Neuronal stem cell (in vitro differentiated cells): Measurements from ENCODE around the gene CCDC190.

Experiments used
- DNase-seq: peaks from one replicate; pipeline ENCODE4 v3.0.0-alpha.2; 2013; ENCODE audit warnings: low spot score
- H2AFZ ChIP-seq: one replicate; pipeline ENCODE4 v1.6.1; 2013; ENCODE audit warnings: mild to moderate bottlenecking, low read length, inconsistent platforms
- H2AK5ac ChIP-seq: 2 replicates; pipeline ENCODE4 v1.6.1; 2013; ENCODE audit warnings: low read depth, mild to moderate bottlenecking, inconsistent platforms, low read length, moderate library complexity, mixed read lengths
- H2BK120ac ChIP-seq: 2 replicates; pipeline ENCODE4 v1.6.1; 2013; ENCODE audit warnings: low read depth, mild to moderate bottlenecking, inconsistent platforms, low read length, moderate library complexity, mixed read lengths
- H2BK12ac ChIP-seq: one replicate; pipeline ENCODE4 v1.6.1; 2013; ENCODE audit warnings: low read length, inconsistent platforms
- H2BK15ac ChIP-seq: 2 replicates; pipeline ENCODE4 v1.6.1; 2013; ENCODE audit warnings: mild to moderate bottlenecking, low read length, inconsistent platforms, mixed read lengths
- H2BK5ac ChIP-seq: one replicate; pipeline ENCODE4 v1.6.1; 2013; ENCODE audit warnings: inconsistent platforms, mild to moderate bottlenecking, low read length, moderate library complexity
- H3K14ac ChIP-seq: one replicate; pipeline ENCODE4 v1.6.1; 2013; ENCODE audit warnings: low read length, inconsistent platforms
- H3K18ac ChIP-seq: 2 replicates; pipeline ENCODE4 v1.6.1; 2013; ENCODE audit warnings: low read length, inconsistent platforms
- H3K23ac ChIP-seq: 2 replicates; pipeline ENCODE4 v1.6.1; 2013; ENCODE audit warnings: low read depth, mild to moderate bottlenecking, mixed read lengths, low read length, inconsistent platforms; ENCODE audit not compliant: poor library complexity
- H3K27ac ChIP-seq: replicated peaks from 3 replicates; pipeline ENCODE4 v1.5.1; 2013; ENCODE audit warnings: low read length, inconsistent platforms
- H3K27me3 ChIP-seq, 3 experiments: 2 replicates each; pipeline ENCODE4 v1.6.1; 2013; ENCODE audit warnings: low read length in 3 of 3, mild to moderate bottlenecking in 2 of 3, inconsistent platforms in 1 of 3, low read depth in 1 of 3, mixed read lengths in 1 of 3, moderate library complexity in 1 of 3; ENCODE audit not compliant: control insufficient read depth in 3 of 3, insufficient read depth in 3 of 3
- H3K36me3 ChIP-seq, 2 donors: replicated peaks in 1 of 2; 2 replicates each; pipeline ENCODE4 v1.6.1; 2013; ENCODE audit warnings: low read length in 2 of 2; ENCODE audit not compliant: control insufficient read depth in 2 of 2, insufficient read depth in 2 of 2
- H3K4ac ChIP-seq: 2 replicates; pipeline ENCODE4 v1.6.1; 2013; ENCODE audit warnings: inconsistent platforms, mild to moderate bottlenecking, low read length, moderate library complexity
- H3K4me1 ChIP-seq, 2 donors: 1 replicate in 1 of 2; 2 replicates in 1 of 2; pipeline ENCODE4 v1.6.1; 2013; ENCODE audit warnings: low read length in 2 of 2, low read depth in 1 of 2; ENCODE audit not compliant: control insufficient read depth in 2 of 2, insufficient read depth in 1 of 2
- H3K4me2 ChIP-seq: one replicate; pipeline ENCODE4 v1.6.1; 2013; ENCODE audit warnings: mild to moderate bottlenecking, low read length, inconsistent platforms; ENCODE audit not compliant: insufficient read depth, poor library complexity, severe bottlenecking
- H3K4me3 ChIP-seq, 2 donors: 2 replicates each; pipeline ENCODE4 v1.5.1; 2013; ENCODE audit warnings: low read length in 2 of 2, mild to moderate bottlenecking in 2 of 2, inconsistent platforms in 1 of 2, moderate library complexity in 1 of 2
- H3K79me1 ChIP-seq: one replicate; pipeline ENCODE4 v1.6.1; 2013; ENCODE audit warnings: low read depth, mild to moderate bottlenecking, inconsistent platforms, low read length, moderate library complexity
- H3K9ac ChIP-seq: one replicate; pipeline ENCODE4 v1.6.1; 2013; ENCODE audit warnings: mild to moderate bottlenecking, low read depth, low read length, inconsistent platforms; ENCODE audit not compliant: poor library complexity
- H3K9me3 ChIP-seq, 2 donors: replicated peaks in 1 of 2; 2 replicates each; pipeline versions ENCODE3 to v1.6.1; 2013; ENCODE audit warnings: low read length in 2 of 2, mild to moderate bottlenecking in 2 of 2, inconsistent platforms in 1 of 2, low read depth in 1 of 2, mixed read lengths in 1 of 2, moderate library complexity in 1 of 2; ENCODE audit not compliant: control insufficient read depth in 2 of 2, insufficient read depth in 1 of 2
- H4K8ac ChIP-seq: one replicate; pipeline ENCODE4 v1.6.1; 2013; ENCODE audit warnings: low read depth, mild to moderate bottlenecking, inconsistent platforms, low read length, moderate library complexity
- H4K91ac ChIP-seq: one replicate; pipeline ENCODE4 v1.6.1; 2013; ENCODE audit warnings: low read length, low read depth, mild to moderate bottlenecking, inconsistent platforms; ENCODE audit not compliant: poor library complexity
- WGBS, 2 donors: extraction: QIAGEN DNeasy Blood & Tissue Kit; methylation state at CpG; one replicate each; pipeline ENCODE4 v1.1.7; 2013; ENCODE audit warnings: missing lambda C conversion rate in 2 of 2, mixed read lengths in 1 of 2; ENCODE audit not compliant: insufficient read length in 2 of 2, insufficient replicate concordance in 1 of 2; ENCODE audit errors: extremely low coverage in 2 of 2; 5-methylcytosine and 5-hydroxymethylcytosine counted together

CCDC190 gene

GRCh38 chr1:162903246-162903645, 42.3 kb upstream of the CCDC190 start:
- Histone ChIP-seq H3K9me3 (no peaks in the 10 kb centered on the region), H3K23ac (no peak overlapping the region), H2BK120ac (no peak overlapping the region), H3K14ac (no peak overlapping the region), H3K27ac (no peak overlapping the region), H3K4me3 (no peak overlapping the region), H2BK12ac (no peak overlapping the region), H2AFZ (no peak overlapping the region), H2BK15ac (no peak overlapping the region), H3K4me2 (no peak overlapping the region), H3K4ac (no peak overlapping the region), H3K36me3 (no peaks in the 10 kb centered on the region), H2AK5ac (no peak overlapping the region), H2BK5ac (no peak overlapping the region), H4K8ac (no peak overlapping the region), H3K27me3 (peaks cover 0 to 12% (median 0%) of the 10 kb centered on the region in 3 experiments), H3K18ac (no peak overlapping the region), H3K9ac (no peak overlapping the region), H4K91ac (no peak overlapping the region), H3K4me1 (peaks cover 0 to 6% of the 10 kb centered on the region in 2 donors), H3K79me1 (no peaks in the 10 kb centered on the region)
- no CpG with 5 or more reads among the region's 4 CpGs for WGBS, 2 donors
- DNase-seq = no peak

GRCh38 chr1:162902416-162902815, 41.4 kb upstream of the CCDC190 start:
- no peak overlapping the region for H3K4me2 ChIP-seq
- H2BK5ac ChIP-seq = no peak overlapping the region
- H3K9me3 ChIP-seq = no peaks in the 10 kb centered on the region
- H3K36me3 ChIP-seq = no peaks in the 10 kb centered on the region
- no CpG with 5 or more reads among the region's 2 CpGs for WGBS, 2 donors
- H2BK12ac ChIP-seq = no peak overlapping the region
- no peak overlapping the region for H2AFZ ChIP-seq
- H4K8ac ChIP-seq = no peak overlapping the region
- no peak overlapping the region for H3K14ac ChIP-seq
- no peak for DNase-seq
- no peak overlapping the region for H2BK120ac ChIP-seq
- H3K4me3 ChIP-seq = no peak overlapping the region
- no peak overlapping the region for H3K9ac ChIP-seq
- no peak overlapping the region for H3K23ac ChIP-seq
- peaks cover 0 to 6% of the 10 kb centered on the region in 2 donors for H3K4me1 ChIP-seq
- H2AK5ac ChIP-seq = no peak overlapping the region
- no peak overlapping the region for H4K91ac ChIP-seq
- H3K18ac ChIP-seq = no peak overlapping the region
- H3K79me1 ChIP-seq = no peaks in the 10 kb centered on the region
- no peak overlapping the region for H2BK15ac ChIP-seq
- H3K4ac ChIP-seq = no peak overlapping the region
- peaks cover 0 to 12% (median 0%) of the 10 kb centered on the region in 3 experiments for H3K27me3 ChIP-seq
- H3K27ac ChIP-seq = no peak overlapping the region

GRCh38 chr1:162901243-162901642, 40.3 kb upstream of the CCDC190 start:
- WGBS, 2 donors = no CpG with 5 or more reads among the region's 1 CpG
- Histone ChIP-seq H2BK15ac (no peak overlapping the region), H3K4me1 (peaks cover 0 to 6% of the 10 kb centered on the region in 2 donors)

GRCh38 chr1:162899422-162900146, 38.6 kb upstream of the CCDC190 start:
- no peak overlapping the region for H2BK15ac ChIP-seq
- H3K4ac ChIP-seq = no peak overlapping the region
- H4K91ac ChIP-seq = no peak overlapping the region
- H3K79me1 ChIP-seq = no peaks in the 10 kb centered on the region
- no peak overlapping the region for H2BK12ac ChIP-seq
- H3K27ac ChIP-seq = no peak overlapping the region
- H4K8ac ChIP-seq = no peak overlapping the region
- peaks cover 0 to under 1% of the 10 kb centered on the region in 2 donors for H3K4me1 ChIP-seq
- H3K4me2 ChIP-seq = no peak overlapping the region
- H3K36me3 ChIP-seq = no peaks in the 10 kb centered on the region
- H3K4me3 ChIP-seq = no peak overlapping the region
- no peak overlapping the region for H3K14ac ChIP-seq
- H2AFZ ChIP-seq = no peak overlapping the region
- H2BK5ac ChIP-seq = no peak overlapping the region
- no CpG with 5 or more reads among the region's 5 CpGs for WGBS, 2 donors
- no peak overlapping the region for H3K23ac ChIP-seq
- DNase-seq = no peak
- no peak overlapping the region for H3K18ac ChIP-seq
- no peaks in the 10 kb centered on the region for H3K9me3 ChIP-seq
- no peak overlapping the region for H2AK5ac ChIP-seq
- H2BK120ac ChIP-seq = no peak overlapping the region
- H3K27me3 ChIP-seq = peaks cover 0 to 7% (median 0%) of the 10 kb centered on the region in 3 experiments
- H3K9ac ChIP-seq = no peak overlapping the region

More at GRCh38 chr1:162901243-162901642, 40.3 kb upstream of the CCDC190 start:
- DNase-seq = no peak
- Histone ChIP-seq H3K4ac (no peak overlapping the region), H3K27me3 (peaks cover 0 to 12% (median 0%) of the 10 kb centered on the region in 3 experiments), H3K23ac (no peak overlapping the region), H3K9me3 (no peaks in the 10 kb centered on the region), H4K8ac (no peak overlapping the region), H2AFZ (no peak overlapping the region), H3K14ac (no peak overlapping the region), H2BK120ac (no peak overlapping the region), H3K9ac (no peak overlapping the region), H2BK12ac (no peak overlapping the region), H3K36me3 (no peaks in the 10 kb centered on the region), H2BK5ac (no peak overlapping the region), H4K91ac (no peak overlapping the region), H3K27ac (no peak overlapping the region), H3K4me3 (no peak overlapping the region), H2AK5ac (no peak overlapping the region), H3K18ac (no peak overlapping the region), H3K79me1 (no peaks in the 10 kb centered on the region), H3K4me2 (no peak overlapping the region)
